ENCODE data around the gene MACF1. TPM values are rescaled to one million over a fixed set of nuclear protein-coding genes. Genes with fewer than 3 reads are reported as not detected.
A peak's percentile ranks its signal among the peaks of the same experiment; 100 is the strongest.

MACF1 gene
- total RNA-seq, 1 experiment from 2014 or later = 189 TPM

GRCh38 chr1:39174390-39175081 lies 30.0 kb upstream of the MACF1 start:
- no peaks in the 10 kb centered on the region for H3K27me3 ChIP-seq (ENCODE audit: insufficient read depth, low read depth)
- no peak overlapping the region for H2AFZ ChIP-seq
- intact Hi-C loops (cut with micrococcal nuclease; ENCODE audit: unreplicated experiment) = loop anchor here (5.0 kb wide), 1 partner anchor 42 kb away; no protein-coding TSS in a partner anchor
- H3K27ac ChIP-seq = no peak overlapping the region
- no peak for DNase-seq
- no peaks in the 10 kb centered on the region for H3K9me3 ChIP-seq (ENCODE audit: insufficient read depth, low read depth)
- no TSS peak for BruUV-seq (replicated peaks)
- POLR2A ChIA-PET (ENCODE audit: unreplicated experiment) = no interaction called here
- no peak overlapping the region for H3K4me2 ChIP-seq
- peaks cover 25% of the 10 kb centered on the region for H3K4me1 ChIP-seq (replicated peaks; ENCODE audit: insufficient read depth)
- no peaks in the 10 kb centered on the region for H3K36me3 ChIP-seq (ENCODE audit: low read depth)
- H3K79me2 ChIP-seq (ENCODE audit: low read depth) = peaks cover 17% of the 10 kb centered on the region
- H4K20me1 ChIP-seq (ENCODE audit: insufficient read depth) = no peaks in the 10 kb centered on the region
- H3K4me3 ChIP-seq = no peak overlapping the region
- CTCF ChIA-PET = no interaction called here
- H3K9me2 ChIP-seq (ENCODE audit: insufficient read depth) = no peaks in the 10 kb centered on the region
- no peak for TF ChIP-seq CTCF (conservative IDR thresholded peaks at IDR 0.05)
- peaks cover 18% of the 10 kb centered on the region for H3F3A ChIP-seq (ENCODE audit: insufficient read depth, low read depth)

GRCh38 chr1:39177706-39178105 lies 26.8 kb upstream of the MACF1 start:
- BruUV-seq (replicated peaks) = no TSS peak
- Histone ChIP-seq H3K4me1 (replicated peaks; ENCODE audit: insufficient read depth) (peaks cover 40% of the 10 kb centered on the region), H3K9me2 (ENCODE audit: insufficient read depth) (no peaks in the 10 kb centered on the region), H3K36me3 (ENCODE audit: low read depth) (no peaks in the 10 kb centered on the region), H4K20me1 (ENCODE audit: insufficient read depth) (no peaks in the 10 kb centered on the region), H3K27ac (peak overlapping the region; percentile 83), H3K9me3 (ENCODE audit: insufficient read depth, low read depth) (no peaks in the 10 kb centered on the region), H3K4me3 (no peak overlapping the region), H2AFZ (no peak overlapping the region), H3K27me3 (ENCODE audit: insufficient read depth, low read depth) (no peaks in the 10 kb centered on the region), H3K4me2 (peak overlapping the region; percentile 78), H3F3A (ENCODE audit: insufficient read depth, low read depth) (peaks cover 27% of the 10 kb centered on the region), H3K79me2 (ENCODE audit: low read depth) (peaks cover 34% of the 10 kb centered on the region)
- intact Hi-C loops (cut with micrococcal nuclease; ENCODE audit: unreplicated experiment) = loop anchor here (2.0 to 5.0 kb wide), 2 partner anchors 19 to 45 kb away; no protein-coding TSS in a partner anchor
- DNase-seq = no peak
- CTCF ChIA-PET = interaction anchor here (0.6 kb wide), 2 partner anchors 16 to 70 kb away, joined by 3 to 4 read pairs; no protein-coding TSS in a partner anchor
- POLR2A ChIA-PET (ENCODE audit: unreplicated experiment) = interaction anchor here (0.6 kb wide), 1 partner anchor 55 kb away, joined by 35 read pairs; no protein-coding TSS in a partner anchor
- TF ChIP-seq CTCF (conservative IDR thresholded peaks at IDR 0.05) (no peak), EZH2 (IDR thresholded peaks at IDR 0.05; ENCODE audit: low read depth) (no peak)

- Histone ChIP-seq H3K27me3 (ENCODE audit: insufficient read depth, low read depth) (no peaks in the 10 kb centered on the region), H3K9me3 (ENCODE audit: insufficient read depth, low read depth) (no peaks in the 10 kb centered on the region), H3K36me3 (ENCODE audit: low read depth) (no peaks in the 10 kb centered on the region), H3K79me2 (ENCODE audit: low read depth) (peaks cover 34% of the 10 kb centered on the region), H2AFZ (no peak overlapping the region), H3K4me2 (peak overlapping the region; percentile 78), H3K4me3 (peak overlapping the region; percentile 19; the same call in 1 of the 2 replicates), H3K9me2 (ENCODE audit: insufficient read depth) (no peaks in the 10 kb centered on the region), H3F3A (ENCODE audit: insufficient read depth, low read depth) (peaks cover 36% of the 10 kb centered on the region), H4K20me1 (ENCODE audit: insufficient read depth) (no peaks in the 10 kb centered on the region), H3K27ac (peak overlapping the region; percentile 83), H3K4me1 (replicated peaks; ENCODE audit: insufficient read depth) (peaks cover 47% of the 10 kb centered on the region)
- CTCF ChIA-PET = interaction anchor here (0.9 to 1.5 kb wide), 2 partner anchors 14 to 20 kb away, joined by 3 to 4 read pairs; no protein-coding TSS in a partner anchor
- BruUV-seq (replicated peaks) = TSS peak; percentile 52
- POLR2A ChIA-PET (ENCODE audit: unreplicated experiment) = interaction anchor here (0.6 kb wide), 1 partner anchor 20 kb away, joined by 3 read pairs; no protein-coding TSS in a partner anchor
- intact Hi-C loops (cut with micrococcal nuclease; ENCODE audit: unreplicated experiment) = loop anchor here (2.0 to 5.0 kb wide), 2 partner anchors 20 to 46 kb away; no protein-coding TSS in a partner anchor
- TF ChIP-seq CTCF (conservative IDR thresholded peaks at IDR 0.05) (no peak), EZH2 (IDR thresholded peaks at IDR 0.05; ENCODE audit: low read depth) (no peak)
- DNase-seq = peak; percentile 72 to 94
These were observed 25.7 kb upstream of the MACF1 start for GRCh38 chr1:39178541-39179431.

Measured in PC-9 (cell line).